GM23248 (cell line): ENCODE measurements around the gene ZNF787.

Experiments used
- EZH2 ChIP-seq: fragments of 200-600 bp; sonication (generic); IDR thresholded peaks from 2 replicates; pipeline ENCODE4 v1.6.1; 2018; ENCODE audit warnings: antibody characterized with exemption, mild to moderate bottlenecking; ENCODE audit not compliant: insufficient read depth, poor library complexity, severe bottlenecking
- EZH2phosphoT487 ChIP-seq: fragments of 200-600 bp; sonication (generic); IDR thresholded peaks from 2 replicates; pipeline ENCODE4 v1.6.1; 2018; ENCODE audit warnings: antibody characterized with exemption, moderate library complexity, mild to moderate bottlenecking, low read depth; ENCODE audit not compliant: insufficient read depth

GRCh38 chr19:56156768-56157167 lies 35.7 kb upstream of the ZNF787 start:
- TF ChIP-seq EZH2 = no peak
- TF ChIP-seq EZH2phosphoT487 = no peak
